ENCODE data around the gene CDX2.
A peak's percentile ranks its signal among the peaks of the same experiment; 100 is the strongest.
"Not testable (repeated sequence)": the region's sequence is repeated elsewhere in the genome, so short reads cannot be mapped to it uniquely, and the experiment has no call there.

CDX2 gene, protein sequence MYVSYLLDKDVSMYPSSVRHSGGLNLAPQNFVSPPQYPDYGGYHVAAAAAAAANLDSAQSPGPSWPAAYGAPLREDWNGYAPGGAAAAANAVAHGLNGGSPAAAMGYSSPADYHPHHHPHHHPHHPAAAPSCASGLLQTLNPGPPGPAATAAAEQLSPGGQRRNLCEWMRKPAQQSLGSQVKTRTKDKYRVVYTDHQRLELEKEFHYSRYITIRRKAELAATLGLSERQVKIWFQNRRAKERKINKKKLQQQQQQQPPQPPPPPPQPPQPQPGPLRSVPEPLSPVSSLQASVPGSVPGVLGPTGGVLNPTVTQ

DNA sequence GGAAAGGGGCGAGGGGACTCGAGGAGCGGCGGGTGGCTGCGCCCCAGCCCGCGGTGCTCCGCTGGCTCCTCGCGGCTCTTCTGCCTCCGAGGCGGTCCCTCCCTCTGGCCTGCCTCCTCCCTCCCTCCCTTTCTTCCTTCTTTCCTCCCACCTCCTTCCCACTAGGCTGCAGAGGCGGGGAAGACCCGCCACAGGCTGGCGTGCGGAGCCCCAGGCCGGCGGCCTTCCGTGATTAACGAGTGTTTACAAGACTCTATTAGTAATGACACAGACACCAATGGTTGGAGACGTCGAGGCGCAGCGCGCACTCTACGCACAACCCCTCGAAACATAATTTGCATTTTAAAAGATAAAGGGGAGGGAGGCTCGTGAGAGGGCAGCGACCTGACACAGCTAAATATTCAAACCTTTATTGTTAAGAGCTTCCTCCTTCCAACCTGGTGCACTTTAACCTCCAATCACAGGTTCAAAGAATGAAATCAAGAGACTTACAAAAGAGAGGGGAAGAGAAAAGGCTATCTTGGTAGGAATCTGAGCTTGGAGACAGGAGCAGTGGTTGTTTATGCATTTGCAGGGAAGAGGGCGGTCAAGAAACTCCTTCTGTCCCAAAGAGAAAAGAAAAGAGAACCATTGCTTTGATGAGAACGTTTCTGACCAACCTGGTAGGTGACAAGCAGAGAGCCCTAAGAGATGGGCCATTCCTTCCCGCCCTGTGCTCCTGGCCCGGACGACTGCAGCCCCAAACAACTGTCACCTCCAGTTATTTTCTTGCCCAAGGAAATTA, at the start of gene CDX2:
Gene CDX2, minus strand, starts transcription at position 234 of the 784 bp plus-strand sequence. CDS start 309 bp downstream, outside the sequence.
- Mint-ChIP-seq H3K36me3 (ENCODE audit: low read depth) (no peaks in the 10 kb centered on the region), H3K4me3 (peak within 1 kb of the TSS; percentile 58), H3K4me1 (ENCODE audit: low read depth) (peaks cover 25% of the 10 kb centered on the region), H3K27me3 (peaks cover 75% of the 10 kb centered on the region), H3K9me3 (no peaks in the 10 kb centered on the region), H3K27ac (no peak within 1 kb of the TSS)

DNA sequence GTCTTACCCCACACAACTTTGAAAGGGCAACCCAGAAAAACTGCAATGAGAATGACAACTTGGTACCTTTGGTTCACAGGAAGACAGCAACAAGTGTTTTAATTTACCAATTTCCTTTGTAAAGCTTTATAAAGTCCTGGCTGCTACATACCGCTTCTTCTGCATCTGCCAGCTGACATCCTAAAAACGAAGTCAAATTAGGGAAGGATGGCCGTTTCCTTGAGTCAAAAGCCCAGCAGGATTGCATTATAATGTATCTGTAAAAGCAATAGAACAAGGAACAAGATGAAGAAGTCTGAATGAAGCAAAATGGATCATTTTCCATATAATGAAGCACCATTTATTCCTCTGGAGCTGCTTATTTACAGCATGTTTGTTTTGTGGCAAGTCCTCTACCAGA, 45.2 kb upstream of the CDX2 start:
- Mint-ChIP-seq H3K4me1 (ENCODE audit: low read depth) (peaks cover 9% of the 10 kb centered on the region), H3K27me3 (no peaks in the 10 kb centered on the region), H3K4me3 (no peak overlapping the region), H3K36me3 (ENCODE audit: low read depth) (no peaks in the 10 kb centered on the region), H3K27ac (no peak overlapping the region), H3K9me3 (no peaks in the 10 kb centered on the region)

DNA sequence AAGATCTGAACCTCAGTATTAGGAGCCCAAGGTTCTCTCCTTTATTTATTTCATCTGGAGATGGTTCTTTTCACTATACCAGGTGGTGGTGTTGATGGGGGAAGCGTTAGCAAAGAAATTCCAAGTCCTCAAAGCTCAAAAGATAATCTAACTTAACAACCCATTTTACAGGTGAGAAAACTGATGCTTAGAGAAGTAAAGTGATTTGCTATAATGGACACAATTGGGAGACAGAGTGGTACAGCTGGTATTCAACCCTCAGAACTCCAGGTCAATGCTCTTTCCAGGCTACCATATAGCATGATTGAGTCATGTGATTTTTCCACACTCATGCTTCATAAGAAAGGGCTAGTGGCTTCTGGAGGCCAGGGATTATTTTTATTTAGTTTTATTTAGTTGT, 44.4 kb upstream of the CDX2 start:
- Mint-ChIP-seq H3K36me3 (ENCODE audit: low read depth) (no peaks in the 10 kb centered on the region), H3K4me3 (no peak overlapping the region), H3K4me1 (ENCODE audit: low read depth) (peaks cover 9% of the 10 kb centered on the region), H3K27ac (no peak overlapping the region), H3K9me3 (no peaks in the 10 kb centered on the region), H3K27me3 (no peaks in the 10 kb centered on the region)

DNA sequence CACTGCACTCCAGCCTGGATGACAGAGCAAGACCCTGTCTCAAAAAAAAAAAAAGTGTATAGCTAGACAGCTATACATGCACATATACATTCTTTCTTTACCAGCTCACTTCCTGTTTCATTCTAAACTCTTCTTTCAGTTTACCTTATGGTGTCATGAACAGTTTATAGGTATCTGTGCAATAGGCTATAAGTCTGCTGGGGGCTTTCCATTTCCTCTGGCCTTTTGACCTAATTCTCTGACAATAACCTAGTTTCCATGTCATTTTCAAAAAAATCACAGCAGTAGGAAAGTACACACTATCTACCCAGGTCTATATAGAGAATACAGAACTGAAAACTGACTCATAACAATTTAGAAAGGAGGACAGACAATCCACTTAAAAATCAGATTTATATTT, 43.8 kb upstream of the CDX2 start:
- Mint-ChIP-seq H3K4me3 (no peak overlapping the region), H3K9me3 (no peaks in the 10 kb centered on the region), H3K36me3 (ENCODE audit: low read depth) (no peaks in the 10 kb centered on the region), H3K27ac (no peak overlapping the region), H3K27me3 (no peaks in the 10 kb centered on the region), H3K4me1 (ENCODE audit: low read depth) (peaks cover 9% of the 10 kb centered on the region)

DNA sequence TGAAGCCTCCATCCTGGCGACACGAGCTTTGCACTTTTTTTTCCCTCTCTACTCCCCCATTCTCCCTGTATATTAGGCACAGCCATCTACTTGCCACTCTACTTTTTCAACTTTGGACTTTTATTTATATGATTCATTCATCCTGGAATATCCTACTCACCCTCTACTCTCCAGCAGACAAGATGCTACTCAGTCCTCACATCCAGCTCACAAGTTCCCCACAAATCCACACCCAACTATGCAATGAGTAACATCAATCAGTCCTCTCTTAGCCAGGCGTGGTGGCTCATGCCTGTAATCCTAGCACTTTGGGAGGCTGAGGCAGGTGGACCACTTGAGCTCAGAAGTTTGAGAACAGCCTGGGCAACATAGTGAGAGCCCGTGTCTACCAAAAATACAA, 43.3 kb upstream of the CDX2 start:
- Mint-ChIP-seq H3K4me3 (no peak overlapping the region), H3K9me3 (no peaks in the 10 kb centered on the region), H3K4me1 (ENCODE audit: low read depth) (peaks cover 9% of the 10 kb centered on the region), H3K27ac (no peak overlapping the region), H3K36me3 (ENCODE audit: low read depth) (no peaks in the 10 kb centered on the region), H3K27me3 (no peaks in the 10 kb centered on the region)

DNA sequence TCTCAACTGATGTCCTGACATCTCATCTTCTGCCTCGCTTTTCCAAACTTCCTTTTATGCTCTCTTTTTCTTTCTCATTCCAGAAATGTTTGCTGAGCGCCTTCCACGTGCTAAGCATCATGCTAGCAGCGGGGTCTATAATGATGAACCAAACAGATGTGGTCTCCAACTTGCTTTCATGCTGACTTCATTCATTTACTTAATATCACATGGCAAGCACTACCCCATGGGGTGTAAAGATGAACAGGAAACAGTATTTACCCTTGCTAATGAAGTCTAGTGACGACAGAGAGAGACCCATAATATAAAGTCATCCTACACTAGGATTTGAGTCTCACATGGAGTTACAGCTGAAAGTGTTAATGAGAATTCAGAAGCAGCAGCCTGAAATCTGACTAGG, 40.9 kb upstream of the CDX2 start:
- Mint-ChIP-seq H3K36me3 (ENCODE audit: low read depth) (no peaks in the 10 kb centered on the region), H3K4me1 (ENCODE audit: low read depth) (peaks cover 6% of the 10 kb centered on the region), H3K27ac (no peak overlapping the region)

DNA sequence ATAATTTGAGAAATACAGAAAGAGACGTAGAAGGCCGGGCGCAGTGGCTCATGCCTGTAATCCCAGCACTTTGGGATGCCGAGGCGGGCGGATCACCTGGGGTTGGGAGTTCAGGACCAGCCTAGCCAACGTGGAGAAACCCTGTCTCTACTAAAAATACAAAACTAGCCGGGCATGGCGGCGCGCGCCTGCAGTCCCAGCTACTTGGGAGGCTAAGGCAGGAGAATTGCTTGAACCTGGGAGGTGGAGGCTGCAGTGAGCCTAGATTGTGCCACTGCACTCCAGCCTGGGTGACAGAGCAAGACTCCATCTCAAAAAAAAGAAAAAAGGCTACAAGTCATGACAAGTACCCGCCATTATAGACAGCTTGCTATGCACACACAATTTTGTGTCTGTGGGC, 35.9 kb upstream of the CDX2 start:
- not testable (repeated sequence) for H3K36me3 Mint-ChIP-seq (ENCODE audit: low read depth); H3K9me3 Mint-ChIP-seq; H3K4me3 Mint-ChIP-seq; H3K27me3 Mint-ChIP-seq; H3K4me1 Mint-ChIP-seq (ENCODE audit: low read depth); H3K27ac Mint-ChIP-seq

More for the DNA sequence above, 40.9 kb upstream of the CDX2 start:
- Mint-ChIP-seq H3K4me3 (no peak overlapping the region), H3K9me3 (no peaks in the 10 kb centered on the region), H3K27me3 (no peaks in the 10 kb centered on the region)

DNA sequence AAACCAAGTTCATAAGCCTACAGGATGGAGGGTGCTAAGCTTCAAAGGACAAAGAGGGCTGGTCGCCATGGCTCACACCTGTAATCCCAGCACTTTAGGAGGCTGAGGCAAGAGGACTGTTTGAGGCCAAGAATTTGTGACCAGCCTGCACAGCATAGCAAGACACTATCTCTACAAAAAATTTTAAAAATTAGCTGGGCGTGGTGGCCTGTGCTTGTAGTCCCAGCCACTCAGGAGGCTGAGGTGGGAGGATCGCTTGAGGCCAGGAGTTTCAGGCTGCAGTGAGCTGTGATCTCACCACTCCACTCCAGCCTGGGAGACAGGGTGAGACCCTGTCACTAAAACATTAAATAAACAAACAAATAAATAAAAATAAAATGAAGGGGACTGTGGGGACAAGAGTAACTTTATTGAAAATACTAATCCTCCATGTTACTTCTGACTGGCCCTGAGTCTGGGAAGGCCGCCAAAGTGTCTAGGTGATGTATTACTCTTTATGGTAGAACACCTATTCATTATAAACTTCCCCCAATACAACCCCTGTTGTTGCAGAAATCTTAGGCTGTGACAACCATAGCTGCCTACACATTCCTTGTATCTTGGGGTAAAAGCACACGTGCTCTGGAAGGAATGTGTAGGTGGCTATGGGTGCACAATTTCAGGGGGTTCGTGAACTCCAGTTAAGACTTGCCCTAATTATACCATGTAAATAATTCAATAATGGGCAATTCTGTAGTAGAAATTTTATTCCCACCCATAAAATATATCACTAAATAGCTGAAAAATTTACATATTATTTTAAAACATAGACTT, 34.0 kb upstream of the CDX2 start:
- Mint-ChIP-seq H3K4me3 (no peak overlapping the region), H3K36me3 (ENCODE audit: low read depth) (no peaks in the 10 kb centered on the region), H3K4me1 (ENCODE audit: low read depth) (no peaks in the 10 kb centered on the region), H3K27ac (no peak overlapping the region), H3K27me3 (no peaks in the 10 kb centered on the region), H3K9me3 (no peaks in the 10 kb centered on the region)

DNA sequence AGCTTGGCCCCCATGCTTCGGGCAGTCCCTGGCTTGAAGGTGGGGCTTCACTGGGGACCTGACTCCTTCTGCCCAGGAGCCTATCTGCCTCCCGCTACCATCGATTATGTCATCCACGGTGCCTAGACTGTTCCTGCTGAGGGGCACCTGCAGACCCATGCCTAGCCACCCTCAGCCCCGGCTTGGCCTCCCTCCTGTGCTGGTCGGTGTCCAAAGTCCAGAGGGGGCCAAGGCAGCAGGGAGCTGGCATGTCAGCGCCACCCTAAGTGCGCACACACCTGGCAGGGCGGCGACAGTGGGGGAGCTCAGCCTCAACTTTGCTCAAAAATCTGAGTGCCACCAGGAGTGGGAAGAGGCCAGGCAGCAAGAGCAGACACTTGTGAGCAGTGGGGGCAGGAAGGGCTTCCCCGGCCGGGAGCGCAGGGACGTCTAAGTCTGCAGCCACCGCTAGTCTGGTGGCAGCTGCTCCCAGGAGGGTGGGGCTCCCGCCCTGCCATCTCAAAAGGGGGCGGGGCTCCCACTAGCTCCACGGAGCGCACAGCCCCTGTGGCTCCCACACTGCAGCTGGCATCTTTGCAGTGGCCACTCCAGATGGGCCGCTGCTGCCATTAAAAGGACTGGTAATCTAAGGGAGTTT, 32.8 kb upstream of the CDX2 start:
- Mint-ChIP-seq H3K27me3 (no peaks in the 10 kb centered on the region), H3K36me3 (ENCODE audit: low read depth) (no peaks in the 10 kb centered on the region), H3K4me1 (ENCODE audit: low read depth) (no peaks in the 10 kb centered on the region), H3K9me3 (no peaks in the 10 kb centered on the region), H3K27ac (no peak overlapping the region), H3K4me3 (no peak overlapping the region)

DNA sequence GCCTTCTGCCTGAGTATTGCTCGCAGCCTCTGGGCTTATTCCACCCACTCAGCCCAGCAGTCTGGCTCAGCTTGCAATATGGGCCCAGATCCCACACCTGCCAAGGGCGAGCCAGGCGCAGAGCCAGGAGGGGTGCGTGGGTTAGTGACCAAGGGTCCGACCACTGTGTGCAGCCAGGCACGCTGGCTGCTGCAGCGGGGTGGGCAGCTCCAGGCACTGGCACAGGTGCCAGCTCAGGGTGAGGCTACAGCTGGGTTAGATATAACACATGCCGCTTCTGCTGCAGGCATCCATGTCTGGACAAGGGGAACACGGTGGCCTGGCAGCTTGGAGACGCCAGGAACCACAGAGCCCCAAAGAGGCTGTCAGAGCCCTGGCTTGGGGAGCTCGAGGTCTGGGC, 31.9 kb upstream of the CDX2 start:
- Mint-ChIP-seq H3K27me3 (no peaks in the 10 kb centered on the region), H3K4me1 (ENCODE audit: low read depth) (no peaks in the 10 kb centered on the region), H3K4me3 (no peak overlapping the region), H3K36me3 (ENCODE audit: low read depth) (no peaks in the 10 kb centered on the region), H3K9me3 (no peaks in the 10 kb centered on the region), H3K27ac (no peak overlapping the region)

DNA sequence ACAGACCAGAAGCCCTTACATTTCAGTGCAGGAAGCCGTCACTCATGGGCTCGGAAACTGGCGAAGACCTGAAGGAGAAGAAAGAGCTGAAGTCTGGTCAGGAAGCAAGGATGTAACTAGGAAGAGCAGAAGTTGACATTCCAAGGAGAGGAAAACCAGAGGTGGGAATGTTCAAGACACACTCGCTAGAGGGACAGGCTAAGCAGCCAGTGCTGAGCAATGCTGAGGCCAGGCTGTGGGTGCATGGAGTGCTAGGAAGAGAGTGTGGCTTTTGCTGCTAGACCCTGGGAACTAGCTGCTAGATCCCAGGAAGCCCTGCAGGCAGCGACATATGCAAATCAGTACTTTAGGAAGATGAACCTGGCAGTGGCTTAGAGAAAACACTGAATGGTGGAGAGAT, 31.5 kb upstream of the CDX2 start:
- H3K4me3 Mint-ChIP-seq: no peak overlapping the region
- no peaks in the 10 kb centered on the region for H3K36me3 Mint-ChIP-seq (ENCODE audit: low read depth)
- H3K9me3 Mint-ChIP-seq: no peaks in the 10 kb centered on the region
- no peak overlapping the region for H3K27ac Mint-ChIP-seq
- H3K27me3 Mint-ChIP-seq: no peaks in the 10 kb centered on the region
- no peaks in the 10 kb centered on the region for H3K4me1 Mint-ChIP-seq (ENCODE audit: low read depth)

DNA sequence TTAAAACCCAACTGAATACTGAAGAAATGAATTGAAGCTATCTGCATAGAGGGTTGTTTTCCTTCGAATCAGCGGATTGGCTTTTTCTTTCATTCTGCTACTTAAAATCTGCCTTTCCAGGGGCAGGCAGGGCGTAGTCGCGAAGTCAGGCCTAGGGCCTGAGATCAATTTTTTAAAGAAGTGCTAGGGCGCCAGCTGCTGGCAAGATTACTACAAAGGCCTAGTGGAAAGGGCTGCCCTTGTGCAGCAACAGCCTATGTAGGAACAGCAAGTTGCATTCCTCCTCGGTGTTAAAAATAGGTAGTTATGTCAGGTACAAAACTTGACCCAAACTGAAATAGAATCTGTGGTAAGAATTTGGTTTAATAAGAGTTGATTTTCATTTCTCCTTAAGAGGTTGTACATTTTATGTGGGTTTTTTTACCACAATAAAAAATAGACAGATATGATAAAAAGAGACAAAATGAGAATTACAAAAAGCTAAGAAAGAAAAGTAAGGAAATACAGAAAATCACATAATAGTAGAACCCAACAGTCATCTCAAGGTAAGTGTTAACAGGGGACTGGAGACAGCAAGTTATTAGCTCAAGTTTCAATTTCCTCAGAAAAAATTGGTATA, 28.9 kb upstream of the CDX2 start:
- H3K9me3 Mint-ChIP-seq: no peaks in the 10 kb centered on the region
- no peaks in the 10 kb centered on the region for H3K27me3 Mint-ChIP-seq
- no peaks in the 10 kb centered on the region for H3K4me1 Mint-ChIP-seq (ENCODE audit: low read depth)
- H3K27ac Mint-ChIP-seq: no peak overlapping the region
- no peaks in the 10 kb centered on the region for H3K36me3 Mint-ChIP-seq (ENCODE audit: low read depth)
- H3K4me3 Mint-ChIP-seq: no peak overlapping the region

DNA sequence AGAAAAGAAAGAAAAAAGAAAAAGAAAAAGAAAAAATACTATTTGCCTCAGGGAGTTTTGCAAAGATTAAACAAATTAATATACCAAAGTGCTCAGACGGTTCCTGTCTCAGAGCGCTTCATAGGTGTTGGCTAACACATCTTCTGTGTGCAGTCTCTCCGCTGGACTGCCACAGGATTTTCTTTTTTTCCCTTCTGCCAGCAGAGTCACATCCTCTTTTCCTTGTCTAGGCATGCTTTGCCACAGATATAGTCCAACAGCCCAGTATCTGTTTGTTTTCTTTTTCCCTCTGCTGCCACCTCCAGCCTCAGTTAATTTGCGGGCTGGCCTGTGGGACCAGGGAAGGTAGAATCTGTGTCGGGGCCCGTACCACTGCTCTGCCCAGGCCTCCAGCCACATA, 22.8 kb upstream of the CDX2 start:
- Mint-ChIP-seq H3K9me3 (no peaks in the 10 kb centered on the region), H3K27me3 (peaks cover 8% of the 10 kb centered on the region), H3K4me3 (no peak overlapping the region), H3K4me1 (ENCODE audit: low read depth) (no peaks in the 10 kb centered on the region), H3K27ac (no peak overlapping the region), H3K36me3 (ENCODE audit: low read depth) (no peaks in the 10 kb centered on the region)

DNA sequence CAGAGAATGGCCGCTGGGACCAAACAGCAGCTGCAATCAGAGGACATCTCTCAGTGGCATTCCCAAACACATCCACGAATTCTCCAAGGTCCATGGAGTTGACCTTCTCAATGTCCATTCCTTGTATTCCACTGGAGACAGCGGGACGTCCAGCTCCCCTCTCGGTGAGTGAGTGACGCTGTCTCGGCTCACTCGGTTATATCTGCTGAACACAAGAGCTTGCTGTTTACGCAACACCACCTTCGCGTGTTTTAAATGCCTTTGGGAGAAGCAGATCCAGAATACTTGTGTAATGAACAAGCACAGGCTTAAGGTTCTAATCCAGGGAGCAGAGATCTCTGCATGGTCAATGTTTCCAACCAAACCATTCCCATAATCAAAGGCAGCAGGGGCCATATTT, 19.4 kb upstream of the CDX2 start, which contains the start of gene URAD:
Gene URAD, minus strand, starts transcription at position 174 of the 400 bp plus-strand sequence. Its CDS starts 56 bp downstream, at position 118.
- no peaks in the 10 kb centered on the region for H3K4me1 Mint-ChIP-seq (ENCODE audit: low read depth)
- H3K36me3 Mint-ChIP-seq (ENCODE audit: low read depth): no peaks in the 10 kb centered on the region
- no peak within 1 kb of the TSS for H3K27ac Mint-ChIP-seq
- H3K27me3 Mint-ChIP-seq: peaks cover 16% of the 10 kb centered on the region
- no peaks in the 10 kb centered on the region for H3K9me3 Mint-ChIP-seq
- H3K4me3 Mint-ChIP-seq: no peak within 1 kb of the TSS
